ENCODE results near the gene EXOC4.

Gene EXOC4

DNA sequence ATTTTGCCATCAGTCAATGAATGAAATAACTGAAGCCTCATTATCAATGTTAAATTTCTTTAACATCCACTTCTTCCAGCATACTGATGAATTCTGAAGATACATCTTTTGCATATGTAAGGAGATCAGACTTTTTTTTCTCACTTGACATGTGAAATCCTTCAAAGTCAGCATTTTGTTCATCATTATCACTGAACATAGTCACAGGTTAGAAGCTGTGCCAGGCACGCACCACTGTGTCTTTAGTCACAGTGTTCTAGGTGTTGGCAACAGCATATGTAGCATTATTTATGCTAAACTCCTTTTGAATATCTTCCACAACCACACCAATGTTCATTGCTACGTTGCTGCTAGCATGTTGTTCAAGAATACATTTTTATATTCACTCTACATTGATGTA lies 450.1 kb downstream of the EXOC4 start:
- no peak overlapping the region for H2BK120ac ChIP-seq (ENCODE audit: low read depth, low read length)
- no peaks in the 10 kb centered on the region for H3K4me1 ChIP-seq (ENCODE audit: control insufficient read depth, low read depth, low read length)
- no peak overlapping the region for H3K4ac ChIP-seq (ENCODE audit: low read depth, low read length)
- H3K9ac ChIP-seq (ENCODE audit: low read length) = no peak overlapping the region
- H3K27me3 ChIP-seq (ENCODE audit: insufficient read depth, low read length, poor library complexity) = no peaks in the 10 kb centered on the region
- H3K79me1 ChIP-seq (ENCODE audit: low read length) = no peaks in the 10 kb centered on the region
- no peak overlapping the region for H2BK5ac ChIP-seq (ENCODE audit: low read length)
- no peaks in the 10 kb centered on the region for H3K79me2 ChIP-seq (ENCODE audit: control insufficient read depth, insufficient read depth, low read length)
- no peak overlapping the region for H4K5ac ChIP-seq (ENCODE audit: low read length)
- H3K4me2 ChIP-seq (ENCODE audit: low read length) = no peak overlapping the region
- H3K4me3 ChIP-seq (ENCODE audit: low read length) = no peak overlapping the region
- DNase-seq = no peak
- H3K56ac ChIP-seq (ENCODE audit: low read length) = no peak overlapping the region
- H3K18ac ChIP-seq (ENCODE audit: low read length) = no peak overlapping the region
- no peak overlapping the region for H3K23ac ChIP-seq (ENCODE audit: low read length)
- H3K36me3 ChIP-seq (ENCODE audit: control insufficient read depth, insufficient read depth, low read length) = no peaks in the 10 kb centered on the region
- H2AK5ac ChIP-seq (ENCODE audit: low read length) = no peak overlapping the region
- no peak overlapping the region for H3K27ac ChIP-seq (ENCODE audit: low read depth, low read length)
- no CpG with 5 or more reads among the region's 2 CpGs for WGBS (ENCODE audit: extremely low coverage, insufficient coverage, low lambda C conversion rate)
- H2BK15ac ChIP-seq (replicated peaks; ENCODE audit: low read depth) = no peak overlapping the region
- H4K8ac ChIP-seq (ENCODE audit: low read depth, low read length) = no peak overlapping the region

GRCh38 chr7:133703547-133703946 lies 450.7 kb downstream of the EXOC4 start:
- H2BK15ac ChIP-seq (replicated peaks; ENCODE audit: low read depth) = no peak overlapping the region
- no peak overlapping the region for H3K4me2 ChIP-seq (ENCODE audit: low read length)
- H3K27me3 ChIP-seq (ENCODE audit: insufficient read depth, low read length, poor library complexity) = no peaks in the 10 kb centered on the region
- H3K18ac ChIP-seq (ENCODE audit: low read length) = no peak overlapping the region
- H3K4me1 ChIP-seq (ENCODE audit: control insufficient read depth, low read depth, low read length) = no peaks in the 10 kb centered on the region
- no peak overlapping the region for H3K56ac ChIP-seq (ENCODE audit: low read length)
- H3K79me2 ChIP-seq (ENCODE audit: control insufficient read depth, insufficient read depth, low read length) = no peaks in the 10 kb centered on the region
- H3K27ac ChIP-seq (ENCODE audit: low read depth, low read length) = no peak overlapping the region
- H3K4me3 ChIP-seq (ENCODE audit: low read length) = no peak overlapping the region
- no peak overlapping the region for H3K9ac ChIP-seq (ENCODE audit: low read length)
- H4K8ac ChIP-seq (ENCODE audit: low read depth, low read length) = no peak overlapping the region
- H3K79me1 ChIP-seq (ENCODE audit: low read length) = no peaks in the 10 kb centered on the region
- no peak overlapping the region for H2BK5ac ChIP-seq (ENCODE audit: low read length)
- H3K36me3 ChIP-seq (ENCODE audit: control insufficient read depth, insufficient read depth, low read length) = no peaks in the 10 kb centered on the region
- no peak overlapping the region for H3K4ac ChIP-seq (ENCODE audit: low read depth, low read length)
- H4K5ac ChIP-seq (ENCODE audit: low read length) = no peak overlapping the region
- no CpG with 5 or more reads among the region's 4 CpGs for WGBS (ENCODE audit: extremely low coverage, insufficient coverage, low lambda C conversion rate)
- no peak overlapping the region for H3K23ac ChIP-seq (ENCODE audit: low read length)
- DNase-seq = no peak
- no peak overlapping the region for H2AK5ac ChIP-seq (ENCODE audit: low read length)
- H2BK120ac ChIP-seq (ENCODE audit: low read depth, low read length) = no peak overlapping the region

DNA sequence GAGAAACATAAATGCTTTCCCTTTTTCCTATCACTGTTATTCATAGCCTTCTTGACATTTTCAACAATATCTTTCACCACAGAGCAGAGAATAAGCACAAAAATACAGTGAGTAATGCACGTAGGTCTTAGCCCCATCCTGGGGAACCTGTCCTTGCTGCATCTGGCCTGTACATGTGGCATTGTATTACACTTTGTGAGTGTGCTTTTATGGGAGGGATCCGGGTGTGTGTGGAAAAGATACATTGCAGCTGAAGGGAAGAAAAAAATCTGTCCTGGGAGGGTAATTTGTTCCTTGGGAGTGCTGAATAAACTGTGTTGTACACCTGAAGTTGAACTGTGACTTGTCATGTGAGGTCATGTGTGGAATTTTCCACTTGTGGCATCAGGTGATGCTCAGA lies 451.6 kb downstream of the EXOC4 start:
- Histone ChIP-seq H3K23ac (ENCODE audit: low read length) (no peak overlapping the region), H3K4me2 (ENCODE audit: low read length) (no peak overlapping the region)

DNA sequence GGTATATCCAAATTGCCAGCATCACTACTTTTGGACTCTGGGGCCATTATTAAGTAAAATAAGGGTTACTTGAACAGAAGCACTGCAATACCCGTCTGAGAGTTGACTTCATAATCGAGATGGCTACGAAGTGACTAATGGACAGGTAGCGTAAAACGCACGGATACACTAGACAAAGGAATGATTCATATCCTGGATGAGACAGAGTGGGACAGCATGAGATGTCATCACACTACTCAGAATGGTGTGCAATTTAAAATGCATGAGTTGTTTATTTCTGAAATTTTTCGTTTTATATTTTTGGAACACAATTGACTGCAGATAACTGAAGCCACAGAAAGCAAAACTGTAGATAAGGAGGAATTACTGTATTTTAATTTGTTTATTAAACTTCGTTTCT lies 452.7 kb downstream of the EXOC4 start:
- Histone ChIP-seq H3K56ac (ENCODE audit: low read length) (no peak overlapping the region), H3K18ac (ENCODE audit: low read length) (no peak overlapping the region), H2AK5ac (ENCODE audit: low read length) (no peak overlapping the region), H3K9ac (ENCODE audit: low read length) (no peak overlapping the region), H2BK15ac (replicated peaks; ENCODE audit: low read depth) (no peak overlapping the region), H3K27ac (ENCODE audit: low read depth, low read length) (no peak overlapping the region), H3K23ac (ENCODE audit: low read length) (no peak overlapping the region), H3K4me2 (ENCODE audit: low read length) (no peak overlapping the region), H2BK5ac (ENCODE audit: low read length) (no peak overlapping the region), H4K5ac (ENCODE audit: low read length) (no peak overlapping the region), H3K4me1 (ENCODE audit: control insufficient read depth, low read depth, low read length) (no peaks in the 10 kb centered on the region), H3K27me3 (ENCODE audit: insufficient read depth, low read length, poor library complexity) (no peaks in the 10 kb centered on the region), H3K36me3 (ENCODE audit: control insufficient read depth, insufficient read depth, low read length) (no peaks in the 10 kb centered on the region), H3K4me3 (ENCODE audit: low read length) (no peak overlapping the region), H3K79me1 (ENCODE audit: low read length) (no peaks in the 10 kb centered on the region), H3K4ac (ENCODE audit: low read depth, low read length) (no peak overlapping the region), H4K8ac (ENCODE audit: low read depth, low read length) (no peak overlapping the region), H3K79me2 (ENCODE audit: control insufficient read depth, insufficient read depth, low read length) (no peaks in the 10 kb centered on the region), H2BK120ac (ENCODE audit: low read depth, low read length) (no peak overlapping the region)
- no peak for DNase-seq
- WGBS (ENCODE audit: extremely low coverage, insufficient coverage, low lambda C conversion rate) = no CpG with 5 or more reads among the region's 8 CpGs

More for the DNA sequence above, 451.6 kb downstream of the EXOC4 start:
- no CpG with 5 or more reads among the region's 2 CpGs for WGBS (ENCODE audit: extremely low coverage, insufficient coverage, low lambda C conversion rate)
- Histone ChIP-seq H3K36me3 (ENCODE audit: control insufficient read depth, insufficient read depth, low read length) (no peaks in the 10 kb centered on the region), H2BK120ac (ENCODE audit: low read depth, low read length) (no peak overlapping the region), H3K4me1 (ENCODE audit: control insufficient read depth, low read depth, low read length) (no peaks in the 10 kb centered on the region), H3K18ac (ENCODE audit: low read length) (no peak overlapping the region), H4K5ac (ENCODE audit: low read length) (no peak overlapping the region), H3K27ac (ENCODE audit: low read depth, low read length) (no peak overlapping the region), H2AK5ac (ENCODE audit: low read length) (no peak overlapping the region), H3K9ac (ENCODE audit: low read length) (no peak overlapping the region), H3K4ac (ENCODE audit: low read depth, low read length) (no peak overlapping the region), H3K4me3 (ENCODE audit: low read length) (no peak overlapping the region), H3K27me3 (ENCODE audit: insufficient read depth, low read length, poor library complexity) (no peaks in the 10 kb centered on the region), H4K8ac (ENCODE audit: low read depth, low read length) (no peak overlapping the region), H3K56ac (ENCODE audit: low read length) (no peak overlapping the region), H3K79me1 (ENCODE audit: low read length) (no peaks in the 10 kb centered on the region), H2BK5ac (ENCODE audit: low read length) (no peak overlapping the region), H3K79me2 (ENCODE audit: control insufficient read depth, insufficient read depth, low read length) (no peaks in the 10 kb centered on the region), H2BK15ac (replicated peaks; ENCODE audit: low read depth) (no peak overlapping the region)
- DNase-seq = no peak

GRCh38 chr7:133706016-133706415 lies 453.1 kb downstream of the EXOC4 start:
- Histone ChIP-seq H2AK5ac (ENCODE audit: low read length) (no peak overlapping the region), H3K4me1 (ENCODE audit: control insufficient read depth, low read depth, low read length) (no peaks in the 10 kb centered on the region), H2BK5ac (ENCODE audit: low read length) (no peak overlapping the region), H3K56ac (ENCODE audit: low read length) (no peak overlapping the region), H3K27me3 (ENCODE audit: insufficient read depth, low read length, poor library complexity) (no peaks in the 10 kb centered on the region), H3K4me3 (ENCODE audit: low read length) (no peak overlapping the region), H3K4ac (ENCODE audit: low read depth, low read length) (no peak overlapping the region), H3K23ac (ENCODE audit: low read length) (no peak overlapping the region), H4K8ac (ENCODE audit: low read depth, low read length) (no peak overlapping the region), H3K27ac (ENCODE audit: low read depth, low read length) (no peak overlapping the region), H3K79me2 (ENCODE audit: control insufficient read depth, insufficient read depth, low read length) (no peaks in the 10 kb centered on the region), H2BK120ac (ENCODE audit: low read depth, low read length) (no peak overlapping the region), H4K5ac (ENCODE audit: low read length) (no peak overlapping the region), H3K4me2 (ENCODE audit: low read length) (no peak overlapping the region), H3K36me3 (ENCODE audit: control insufficient read depth, insufficient read depth, low read length) (no peaks in the 10 kb centered on the region), H3K79me1 (ENCODE audit: low read length) (no peaks in the 10 kb centered on the region), H3K18ac (ENCODE audit: low read length) (no peak overlapping the region), H2BK15ac (replicated peaks; ENCODE audit: low read depth) (no peak overlapping the region), H3K9ac (ENCODE audit: low read length) (no peak overlapping the region)
- no peak for DNase-seq
- WGBS (ENCODE audit: extremely low coverage, insufficient coverage, low lambda C conversion rate) = no CpG with 5 or more reads among the region's 1 CpG

DNA sequence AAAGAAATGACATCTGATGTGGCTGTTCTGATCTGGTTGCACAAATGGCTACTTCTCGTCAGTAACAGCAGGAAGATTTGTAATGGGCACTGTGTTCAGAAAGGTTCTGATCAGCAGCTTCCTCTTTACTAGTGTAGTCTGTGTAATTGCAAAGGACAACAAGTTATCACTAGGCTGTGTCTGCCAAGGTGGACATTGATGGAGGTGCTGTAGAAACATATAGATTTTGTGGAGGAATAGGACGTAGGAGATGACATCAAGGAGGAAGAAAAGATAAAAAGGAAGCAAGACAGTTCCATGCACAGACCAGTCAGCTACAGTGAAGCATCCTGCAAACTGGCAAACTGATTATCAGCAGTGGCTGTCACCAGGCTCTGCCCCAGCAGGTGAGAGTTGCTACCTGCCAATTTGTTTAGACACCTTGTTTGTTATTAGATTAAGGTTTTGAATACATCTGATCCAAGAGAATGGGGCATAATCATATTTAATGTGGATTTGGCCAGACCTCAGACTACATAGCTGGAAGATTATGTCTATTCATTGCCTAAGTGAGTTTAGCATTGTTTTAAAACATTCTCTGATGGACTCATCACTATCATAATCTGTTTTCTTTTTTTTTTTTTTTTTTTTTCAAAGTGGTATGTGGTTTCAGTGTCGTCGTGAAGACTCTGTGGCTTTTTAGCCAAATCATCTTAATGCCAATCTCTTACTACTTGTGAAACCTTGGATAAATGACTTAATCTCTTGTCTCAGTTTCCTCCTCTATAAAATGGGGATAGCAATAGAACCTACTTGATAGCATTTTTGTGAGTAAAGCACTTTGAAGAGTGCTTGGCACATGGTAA lies 456.4 kb downstream of the EXOC4 start:
- no peak overlapping the region for H2AK5ac ChIP-seq (ENCODE audit: low read length)
- DNase-seq = no peak
- WGBS (ENCODE audit: extremely low coverage, insufficient coverage, low lambda C conversion rate) = no CpG with 5 or more reads among the region's 4 CpGs
- H2BK120ac ChIP-seq (ENCODE audit: low read depth, low read length) = no peak overlapping the region
- no peak overlapping the region for H3K4me2 ChIP-seq (ENCODE audit: low read length)
- H3K9ac ChIP-seq (ENCODE audit: low read length) = no peak overlapping the region
- no peaks in the 10 kb centered on the region for H3K79me1 ChIP-seq (ENCODE audit: low read length)
- H2BK15ac ChIP-seq (replicated peaks; ENCODE audit: low read depth) = no peak overlapping the region
- no peak overlapping the region for H4K5ac ChIP-seq (ENCODE audit: low read length)
- H3K4me3 ChIP-seq (ENCODE audit: low read length) = no peak overlapping the region
- no peak overlapping the region for H3K18ac ChIP-seq (ENCODE audit: low read length)
- H3K56ac ChIP-seq (ENCODE audit: low read length) = no peak overlapping the region
- H3K79me2 ChIP-seq (ENCODE audit: control insufficient read depth, insufficient read depth, low read length) = no peaks in the 10 kb centered on the region
- H3K27ac ChIP-seq (ENCODE audit: low read depth, low read length) = no peak overlapping the region
- no peaks in the 10 kb centered on the region for H3K36me3 ChIP-seq (ENCODE audit: control insufficient read depth, insufficient read depth, low read length)
- no peak overlapping the region for H4K8ac ChIP-seq (ENCODE audit: low read depth, low read length)
- no peaks in the 10 kb centered on the region for H3K27me3 ChIP-seq (ENCODE audit: insufficient read depth, low read length, poor library complexity)
- no peak overlapping the region for H3K4ac ChIP-seq (ENCODE audit: low read depth, low read length)
- H3K4me1 ChIP-seq (ENCODE audit: control insufficient read depth, low read depth, low read length) = no peaks in the 10 kb centered on the region
- H2BK5ac ChIP-seq (ENCODE audit: low read length) = no peak overlapping the region
- H3K23ac ChIP-seq (ENCODE audit: low read length) = no peak overlapping the region
